HPDE6-E6E7 (cell line): Measurements from ENCODE around the gene SLC16A12.

Source experiments
- DNase-seq: peaks from one replicate; pipeline ENCODE4 v3.0.0; 2011; ENCODE audit warnings: missing footprints; ENCODE audit errors: extremely low spot score

Gene SLC16A12

GRCh38 chr10:89515031-89515841, 20.2 kb downstream of the SLC16A12 start:
- DNase-seq = no peak

GRCh38 chr10:89513206-89513605, 22.2 kb downstream of the SLC16A12 start:
- no peak for DNase-seq

- DNase-seq = no peak
These were observed 29.6 kb downstream of the SLC16A12 start for GRCh38 chr10:89505640-89506275.

DNA sequence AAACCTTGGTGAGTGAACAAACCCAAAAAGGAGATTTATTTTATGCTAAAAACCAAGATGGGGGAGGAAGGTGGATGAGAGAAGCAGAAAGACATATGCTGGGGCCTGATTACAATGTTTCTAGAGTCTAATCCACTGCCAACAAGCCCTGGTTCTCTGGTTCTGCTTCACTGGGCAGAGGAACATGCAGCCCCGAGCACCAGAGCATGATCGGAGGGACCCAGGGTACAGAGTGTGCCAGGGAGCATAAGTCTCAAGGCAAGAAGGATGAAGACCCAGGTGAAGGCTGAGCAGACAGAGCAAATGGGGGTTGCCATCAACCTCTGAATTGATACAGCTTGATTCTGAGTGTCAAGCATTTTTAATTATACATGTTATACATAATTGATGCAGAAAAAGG, 30.7 kb downstream of the SLC16A12 start:
- no peak for DNase-seq

GRCh38 chr10:89503652-89504370, 31.6 kb downstream of the SLC16A12 start:
- no peak for DNase-seq

- no peak for DNase-seq
These were observed 32.2 kb downstream of the SLC16A12 start for GRCh38 chr10:89503151-89503550.

GRCh38 chr10:89502549-89502948, 32.8 kb downstream of the SLC16A12 start:
- DNase-seq = no peak

GRCh38 chr10:89494575-89494974, 40.8 kb downstream of the SLC16A12 start:
- DNase-seq = no peak

DNA sequence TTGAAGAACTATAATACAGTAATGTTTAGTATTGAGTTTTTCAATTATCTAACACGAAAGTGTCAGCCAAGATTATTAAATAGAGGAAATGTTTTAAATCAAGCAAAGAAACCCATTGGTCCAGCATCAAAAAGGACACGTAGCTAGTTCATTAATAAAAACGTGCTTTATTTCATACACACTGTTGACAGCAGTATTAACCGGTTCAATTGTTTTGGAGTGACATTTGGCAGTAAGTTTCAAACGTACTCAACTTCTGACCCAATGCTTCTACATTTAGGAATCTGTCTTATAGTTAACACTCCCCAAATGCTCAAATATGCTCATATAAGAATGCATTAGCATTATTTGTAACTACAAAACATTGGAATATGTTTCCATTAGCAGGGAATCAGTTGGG, 41.3 kb downstream of the SLC16A12 start:
- DNase-seq = no peak

GRCh38 chr10:89491932-89492331, 43.5 kb downstream of the SLC16A12 start:
- DNase-seq = no peak

DNA sequence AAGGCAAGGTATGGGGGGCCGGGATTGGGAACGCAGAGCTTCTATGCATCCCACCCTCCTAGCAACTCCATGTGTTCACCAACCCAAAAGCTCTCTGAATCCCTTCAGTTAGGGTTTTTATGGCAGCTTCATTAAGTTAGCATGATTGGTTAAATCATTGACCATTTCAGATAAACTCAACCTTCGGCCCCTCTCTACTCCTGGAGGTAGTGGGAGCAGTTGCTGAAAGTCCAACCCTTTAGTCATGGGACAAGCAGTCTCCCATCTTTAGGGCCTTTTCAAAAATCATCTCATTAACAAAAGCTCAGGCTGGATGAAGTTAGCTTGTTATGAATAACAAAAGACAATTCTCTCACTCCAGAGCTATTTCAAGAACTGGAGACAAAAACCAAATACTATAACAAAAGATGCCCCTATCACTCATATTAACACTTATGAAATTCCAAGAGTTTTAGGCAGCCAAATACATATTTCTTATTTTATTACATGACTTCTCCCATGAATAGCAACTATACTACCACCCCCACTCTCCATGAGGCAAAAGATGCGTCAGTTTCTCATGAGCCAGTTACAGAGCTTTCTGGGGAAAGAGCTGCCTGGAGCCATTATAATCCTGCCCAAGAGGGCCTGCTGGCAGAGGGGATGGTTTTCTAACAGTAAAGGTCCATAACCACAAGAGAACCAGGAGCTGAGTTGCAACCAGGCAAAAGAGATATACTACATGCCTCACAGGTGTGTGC, 44.6 kb downstream of the SLC16A12 start:
- no peak for DNase-seq

- DNase-seq = no peak
These were observed 53.1 kb downstream of the SLC16A12 start for GRCh38 chr10:89482256-89482655.

DNA sequence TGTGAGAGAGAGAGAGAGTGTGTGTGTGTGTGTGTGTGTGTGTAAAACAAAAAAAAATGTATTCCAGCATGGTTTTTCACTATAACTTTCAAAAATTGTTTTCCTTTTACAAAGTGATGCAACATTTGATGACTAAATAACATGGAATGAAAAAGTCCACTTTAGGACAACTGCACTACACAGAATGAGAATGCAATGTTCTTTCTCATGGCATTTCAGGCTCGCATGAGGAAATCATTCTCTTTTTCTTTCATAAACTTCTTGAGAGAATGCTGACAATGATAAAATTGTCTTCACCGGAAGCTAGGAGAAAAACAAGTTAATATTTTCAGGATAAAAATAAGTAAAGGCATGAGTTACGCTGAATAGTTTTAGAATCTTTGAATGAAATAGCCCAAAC, 53.7 kb downstream of the SLC16A12 start:
- peak; percentile 27 for DNase-seq

GRCh38 chr10:89479771-89480446, 55.5 kb downstream of the SLC16A12 start:
- DNase-seq = no peak

DNA sequence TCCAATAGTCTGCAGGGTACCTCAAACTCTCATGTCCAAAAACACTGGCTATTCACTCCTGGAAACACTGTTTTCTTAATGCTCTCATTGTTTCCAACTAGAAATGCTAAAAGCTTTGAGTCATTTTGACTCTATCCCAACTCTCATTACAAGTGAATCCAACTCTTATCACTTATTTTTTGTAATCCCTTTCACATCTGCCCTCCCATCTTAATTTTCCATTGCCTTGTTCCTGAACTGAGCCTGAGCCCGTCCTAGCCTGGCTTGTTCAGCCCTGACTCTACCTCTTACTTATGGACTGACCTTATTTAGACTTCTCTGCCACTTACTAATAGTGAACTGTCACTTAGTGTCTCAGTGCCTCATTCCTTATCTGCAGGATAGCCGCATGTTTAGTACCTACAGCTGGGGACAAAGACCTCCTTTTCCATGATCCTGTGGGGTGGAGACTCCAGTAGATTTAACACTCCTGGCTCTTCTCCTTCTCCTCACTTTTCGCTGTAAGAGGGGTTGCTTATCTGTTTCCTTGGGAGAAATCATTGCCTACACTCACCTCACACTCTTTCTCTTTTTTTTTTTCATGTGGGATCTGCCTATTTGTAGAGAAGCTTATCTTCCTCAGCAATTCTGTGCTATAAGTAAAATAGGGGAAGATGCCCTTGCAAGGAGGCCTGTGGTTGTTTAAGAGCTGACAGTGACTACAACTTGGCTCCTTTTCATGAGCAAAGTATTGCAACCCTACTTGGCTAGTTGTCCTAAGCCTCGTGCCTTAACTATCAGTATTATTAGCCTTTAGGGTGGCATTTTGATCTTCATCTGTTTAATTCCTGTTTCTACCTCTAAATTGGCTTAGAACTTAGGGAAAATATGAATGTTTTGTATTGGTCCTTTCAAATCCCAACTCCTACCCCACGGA, 56.4 kb downstream of the SLC16A12 start:
- no peak for DNase-seq

DNA sequence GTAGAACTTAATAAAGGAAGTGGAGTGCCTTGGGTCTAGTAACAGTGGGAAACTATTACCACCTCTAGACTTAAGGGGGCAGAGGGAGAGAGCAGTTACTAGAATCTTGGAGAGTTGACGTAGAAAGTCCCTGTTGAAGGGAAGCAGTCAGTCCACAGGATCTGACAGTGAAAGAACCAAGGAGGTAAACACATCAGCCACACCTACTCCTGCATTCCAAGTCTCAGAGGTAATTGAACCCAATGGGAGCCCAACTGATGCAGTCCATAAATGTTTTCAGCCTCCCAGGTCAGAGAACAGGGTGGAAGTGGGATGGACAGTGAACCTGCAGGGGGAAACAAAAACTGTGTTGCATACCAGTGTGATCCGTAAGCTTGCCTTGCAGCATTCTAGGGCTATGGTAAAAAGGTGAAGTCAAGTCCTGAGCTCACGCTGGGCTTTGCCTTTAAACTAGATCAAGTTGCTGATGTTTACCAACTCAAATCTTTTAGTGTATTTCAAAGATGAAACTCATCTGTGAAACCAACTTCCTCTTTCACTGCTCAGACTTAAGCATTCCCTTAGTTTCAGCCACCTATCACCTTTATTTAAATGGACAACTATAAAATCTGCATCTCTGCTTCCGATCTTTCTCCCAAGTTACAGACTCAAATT, 57.2 kb downstream of the SLC16A12 start:
- no peak for DNase-seq

- DNase-seq = no peak
These were observed 59.2 kb downstream of the SLC16A12 start for GRCh38 chr10:89476150-89476549.

GRCh38 chr10:89475591-89475998, 59.8 kb downstream of the SLC16A12 start:
- DNase-seq = no peak

DNA sequence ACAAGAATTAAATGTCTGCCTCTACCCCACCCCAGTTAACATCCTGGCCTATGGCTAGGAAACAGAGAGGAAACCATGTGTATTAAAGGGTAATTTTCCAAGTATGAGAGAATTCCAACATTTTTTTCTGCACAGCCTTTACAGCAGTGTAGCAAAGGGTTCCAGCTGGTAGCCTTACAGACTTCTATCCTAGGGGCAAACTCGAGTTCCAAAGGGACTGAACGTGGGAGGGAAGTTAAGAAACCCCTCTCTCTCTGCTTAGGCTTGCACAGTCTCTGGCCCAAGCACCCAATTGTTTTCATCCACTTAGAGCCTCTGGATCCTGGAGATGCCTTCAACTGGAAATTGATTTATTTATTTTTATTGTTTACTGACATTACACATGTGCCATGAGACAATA, 60.3 kb downstream of the SLC16A12 start:
- no peak for DNase-seq

- DNase-seq = no peak
These were observed 60.9 kb downstream of the SLC16A12 start for GRCh38 chr10:89474452-89474851.
